Measurements from ENCODE around the gene TMIGD3. TPM values are rescaled to one million over a fixed set of nuclear protein-coding genes. Genes with fewer than 3 reads are reported as not detected.
A peak's percentile ranks its signal among the peaks of the same experiment; 100 is the strongest.

The TMIGD3 gene
- total and polyA plus RNA-seq, 4 donors = 1.6 to 34.6 (median 4.1) TPM

- ATAC-seq (ENCODE audit: insufficient read depth, low FRiP score) = no peak
- no peak for TF ChIP-seq CTCF (IDR thresholded peaks at IDR 0.05; ENCODE audit: control extremely low read depth, extremely low read depth)
Measured at GRCh38 chr1:111520053-111520452, 16.6 kb upstream of the TMIGD3 start.

GRCh38 chr1:111517469-111518225 lies 14.2 kb upstream of the TMIGD3 start:
- Histone ChIP-seq H3K36me3 (ENCODE audit: control insufficient read depth in 4 of 4, insufficient read depth in 4 of 4, low read length in 4 of 4) (no peaks in the 10 kb centered on the region), H3K4me1 (ENCODE audit: control insufficient read depth in 5 of 5, insufficient read depth in 5 of 5, low read length in 5 of 5) (peaks cover 8 to 32% (median 15%) of the 10 kb centered on the region in 5 donors), H3K9ac (ENCODE audit: insufficient read depth in 1 of 2, low read length in 2 of 2) (no peak overlapping the region), H3K27me3 (ENCODE audit: control insufficient read depth in 3 of 3, insufficient read depth in 3 of 3, low read length in 2 of 3) (no peaks in the 10 kb centered on the region), H3K9me3 (ENCODE audit: control insufficient read depth in 4 of 4, insufficient read depth in 3 of 4, low read length in 3 of 4) (no peaks in the 10 kb centered on the region), H3K27ac (ENCODE audit: low read depth in 1 of 2, low read length in 1 of 2) (no peak overlapping the region), H3K4me3 (no peak overlapping the region)
- no peak for ATAC-seq (ENCODE audit: insufficient read depth, low FRiP score)
- no peak for DNase-seq
- no peak for TF ChIP-seq CTCF (IDR thresholded peaks at IDR 0.05; ENCODE audit: control extremely low read depth, extremely low read depth)
- WGBS, 2 donors = 94% methylated on average over 1 of the region's 1 CpG

More at GRCh38 chr1:111520053-111520452, 16.6 kb upstream of the TMIGD3 start:
- H3K9me3 ChIP-seq (ENCODE audit: control insufficient read depth in 4 of 4, insufficient read depth in 3 of 4, low read length in 3 of 4) = no peaks in the 10 kb centered on the region
- 93 to 95% methylated on average over 3 of the region's 3 CpGs for WGBS, 2 donors
- H3K27ac ChIP-seq (ENCODE audit: low read depth in 1 of 2, low read length in 1 of 2) = no peak overlapping the region
- no peak for DNase-seq
- H3K4me3 ChIP-seq = no peak overlapping the region
- no peaks in the 10 kb centered on the region for H3K27me3 ChIP-seq (ENCODE audit: control insufficient read depth in 3 of 3, insufficient read depth in 3 of 3, low read length in 2 of 3)
- no peaks in the 10 kb centered on the region for H3K36me3 ChIP-seq (ENCODE audit: control insufficient read depth in 4 of 4, insufficient read depth in 4 of 4, low read length in 4 of 4)
- H3K4me1 ChIP-seq (ENCODE audit: control insufficient read depth in 5 of 5, insufficient read depth in 5 of 5, low read length in 5 of 5) = peaks cover 3 to 20% (median 8%) of the 10 kb centered on the region in 5 donors
- no peak overlapping the region for H3K9ac ChIP-seq (ENCODE audit: insufficient read depth in 1 of 2, low read length in 2 of 2)

- Histone ChIP-seq H3K27ac (ENCODE audit: low read depth in 1 of 2, low read length in 1 of 2) (peak overlapping the region; percentile 82 to 86), H3K36me3 (ENCODE audit: control insufficient read depth in 4 of 4, insufficient read depth in 4 of 4, low read length in 4 of 4) (no peaks in the 10 kb centered on the region), H3K4me3 (no peak overlapping the region), H3K27me3 (ENCODE audit: control insufficient read depth in 3 of 3, insufficient read depth in 3 of 3, low read length in 2 of 3) (no peaks in the 10 kb centered on the region), H3K9me3 (ENCODE audit: control insufficient read depth in 4 of 4, insufficient read depth in 3 of 4, low read length in 3 of 4) (no peaks in the 10 kb centered on the region), H3K9ac (ENCODE audit: insufficient read depth in 1 of 2, low read length in 2 of 2) (no peak overlapping the region), H3K4me1 (ENCODE audit: control insufficient read depth in 5 of 5, insufficient read depth in 5 of 5, low read length in 5 of 5) (peaks cover 8 to 32% (median 23%) of the 10 kb centered on the region in 5 donors)
- DNase-seq (peak; percentile 55 to 84 (median 75)), ATAC-seq (ENCODE audit: insufficient read depth, low FRiP score) (peak; percentile 65)
- WGBS, 2 donors = 4 to 11% methylated on average over 13 of the region's 13 CpGs
- TF ChIP-seq CTCF (IDR thresholded peaks at IDR 0.05; ENCODE audit: control extremely low read depth, extremely low read depth) = peak; percentile 3
Measured at GRCh38 chr1:111516005-111516535, 12.6 kb upstream of the TMIGD3 start.

All from lung (tissue), 12 donors.